Umbilical cord (tissue), 2 donors: ENCODE measurements around the gene SPACA5. TPM values are rescaled to one million over a fixed set of nuclear protein-coding genes. Genes with fewer than 3 reads are reported as not detected.
"Not testable (repeated sequence)": the region's sequence is repeated elsewhere in the genome, so short reads cannot be mapped to it uniquely, and the experiment has no call there.

Source experiments
- DNase-seq: peaks from one replicate; pipeline ENCODE4 v3.0.0-alpha.2; 2015; ENCODE audit warnings: low spot score
- total RNA-seq: library from RNA; depleted of rRNA; stranded (reverse); fragments of >200 nt; gene quantifications from one replicate; pipeline ENCODE4 v1.2.3, GENCODE V29; 2014; ENCODE audit warnings: low replicate concordance; ENCODE audit not compliant: insufficient read depth

SPACA5 gene
- total RNA-seq, 1 donor from 2014 or later, result not detected

DNA sequence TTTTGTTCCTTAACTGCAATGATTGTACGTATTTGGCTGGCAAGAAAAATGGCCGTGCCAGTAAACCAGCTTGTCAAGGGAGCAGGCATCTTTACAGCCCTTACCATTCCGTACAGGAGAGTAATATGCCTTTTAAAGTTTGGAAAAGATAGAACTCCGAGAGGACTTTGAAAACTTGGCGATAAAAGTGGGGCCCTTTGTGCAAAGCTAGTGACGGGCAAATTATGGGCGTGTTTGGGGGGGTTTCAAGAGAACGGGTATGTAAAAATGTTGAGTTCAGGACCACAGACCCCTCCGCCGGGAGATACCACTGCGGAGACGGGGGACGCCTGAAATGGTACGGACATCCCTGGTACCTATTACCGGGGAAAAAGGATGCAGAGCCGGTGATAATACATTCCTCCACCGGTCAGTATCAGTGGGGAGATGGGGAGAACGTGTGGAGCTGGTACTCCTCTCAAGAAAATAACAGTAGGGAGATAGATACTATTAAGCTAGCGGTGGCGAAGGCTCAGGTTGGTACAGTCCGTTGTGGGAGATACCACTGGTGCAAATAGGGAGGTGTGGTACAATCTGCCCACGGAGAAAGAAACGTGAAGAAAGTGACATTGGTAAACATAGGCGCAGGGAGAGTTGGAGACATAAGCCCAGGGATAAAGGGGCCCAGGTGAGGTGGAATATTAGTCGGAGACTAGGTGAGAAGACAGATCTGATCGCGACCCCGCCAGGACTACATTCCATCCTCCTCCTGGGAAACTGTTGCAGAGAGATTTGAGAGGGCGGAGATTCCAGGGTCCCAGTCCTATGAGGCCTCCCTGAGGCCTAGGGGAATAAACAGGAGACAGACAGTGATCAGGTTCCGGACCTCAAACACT, 14.5 kb downstream of the SPACA5 start:
- DNase-seq, result peak; percentile 89

GRCh38 chrX:48022100-48022499, 15.3 kb downstream of the SPACA5 start:
- DNase-seq, result no peak

DNA sequence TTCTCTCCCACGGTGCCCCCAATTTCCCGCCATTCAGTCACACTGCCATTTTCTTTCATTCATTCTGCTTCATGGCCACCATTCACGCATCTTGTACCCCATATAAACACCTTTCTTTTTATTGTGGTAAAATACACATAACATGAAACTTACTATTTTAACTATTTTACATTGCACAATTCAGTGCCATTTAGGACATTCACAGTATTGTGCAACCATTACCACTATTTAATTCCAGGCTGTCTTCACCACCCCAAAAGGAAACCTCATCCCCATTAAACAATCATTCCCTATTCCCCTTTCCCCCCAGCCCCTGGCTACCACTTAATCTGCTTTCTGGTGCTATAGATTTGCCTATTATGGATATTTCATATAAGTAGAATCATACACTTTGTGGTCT, 15.9 kb downstream of the SPACA5 start:
- no peak for DNase-seq

GRCh38 chrX:48025561-48025960, 18.8 kb downstream of the SPACA5 start:
- DNase-seq, result peak; percentile 68

DNA sequence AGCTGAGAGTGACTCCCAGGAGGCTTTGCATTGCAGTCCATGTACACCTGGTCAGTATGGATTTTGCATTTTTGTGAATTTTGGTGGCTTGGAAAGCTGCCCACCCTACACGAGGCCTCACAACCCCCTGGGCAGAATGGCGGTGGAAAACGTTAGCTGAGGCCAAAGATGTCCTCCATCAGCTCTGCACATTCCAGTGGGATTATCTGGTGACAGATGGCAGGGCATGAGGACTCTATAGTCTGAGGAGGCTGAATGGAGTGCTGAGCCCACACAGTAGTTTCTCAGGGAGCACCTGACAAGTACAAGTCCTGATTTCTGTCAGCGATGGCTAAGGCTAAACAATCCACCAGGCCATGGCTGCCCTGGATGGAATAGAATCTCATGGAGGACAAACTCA, 20.8 kb downstream of the SPACA5 start:
- not testable (repeated sequence) for DNase-seq

- no peak for DNase-seq
These were observed 21.3 kb downstream of the SPACA5 start for GRCh38 chrX:48028091-48028490.

DNA sequence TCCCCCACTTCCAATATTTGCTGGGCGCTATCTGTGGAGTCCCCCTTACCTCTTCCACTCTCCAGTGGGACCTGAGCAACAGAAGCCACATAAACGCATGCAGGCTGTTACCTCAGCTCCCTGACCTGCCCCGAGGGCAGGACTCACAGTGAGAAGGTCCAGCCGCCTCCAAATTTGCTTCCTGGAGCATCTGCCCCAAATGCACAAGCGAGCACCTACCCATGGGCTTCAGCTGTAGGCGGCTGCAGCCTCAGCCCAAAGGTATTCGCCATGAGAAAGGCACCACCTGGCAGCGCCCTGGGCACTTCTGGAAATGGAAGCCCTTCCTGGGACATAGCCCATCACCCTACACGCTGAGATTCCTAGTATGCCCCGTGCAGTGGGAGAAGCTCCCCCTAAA, 23.4 kb downstream of the SPACA5 start:
- no peak for DNase-seq

GRCh38 chrX:48030641-48031173, 23.9 kb downstream of the SPACA5 start:
- DNase-seq, result not testable (repeated sequence)

- peak; percentile 68 for DNase-seq
These were observed 29.1 kb downstream of the SPACA5 start for GRCh38 chrX:48035891-48036290.

DNA sequence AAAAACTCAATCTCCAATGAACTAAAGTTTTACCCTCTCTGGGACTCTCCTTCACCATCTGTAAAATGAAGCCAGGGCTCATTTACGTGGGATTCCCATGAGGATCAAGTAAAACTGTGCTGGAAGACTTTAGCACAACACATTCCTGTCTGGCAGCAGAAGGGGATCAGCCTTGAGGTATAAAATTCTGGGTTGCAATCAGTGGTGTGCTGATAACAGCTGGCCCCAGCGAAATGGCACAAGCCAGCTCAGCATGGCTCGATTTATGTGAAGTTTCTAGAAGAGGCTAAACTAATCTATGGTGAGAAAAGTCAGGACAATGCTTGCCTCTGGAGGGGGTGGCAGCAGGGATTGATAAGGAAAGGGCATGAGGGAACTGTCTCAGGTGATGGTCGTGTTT, 36.3 kb downstream of the SPACA5 start:
- peak; percentile 34 for DNase-seq

GRCh38 chrX:48045410-48046311, 38.9 kb downstream of the SPACA5 start:
- peak; percentile 90 for DNase-seq

GRCh38 chrX:48046846-48047245, 40.1 kb downstream of the SPACA5 start:
- no peak for DNase-seq

DNA sequence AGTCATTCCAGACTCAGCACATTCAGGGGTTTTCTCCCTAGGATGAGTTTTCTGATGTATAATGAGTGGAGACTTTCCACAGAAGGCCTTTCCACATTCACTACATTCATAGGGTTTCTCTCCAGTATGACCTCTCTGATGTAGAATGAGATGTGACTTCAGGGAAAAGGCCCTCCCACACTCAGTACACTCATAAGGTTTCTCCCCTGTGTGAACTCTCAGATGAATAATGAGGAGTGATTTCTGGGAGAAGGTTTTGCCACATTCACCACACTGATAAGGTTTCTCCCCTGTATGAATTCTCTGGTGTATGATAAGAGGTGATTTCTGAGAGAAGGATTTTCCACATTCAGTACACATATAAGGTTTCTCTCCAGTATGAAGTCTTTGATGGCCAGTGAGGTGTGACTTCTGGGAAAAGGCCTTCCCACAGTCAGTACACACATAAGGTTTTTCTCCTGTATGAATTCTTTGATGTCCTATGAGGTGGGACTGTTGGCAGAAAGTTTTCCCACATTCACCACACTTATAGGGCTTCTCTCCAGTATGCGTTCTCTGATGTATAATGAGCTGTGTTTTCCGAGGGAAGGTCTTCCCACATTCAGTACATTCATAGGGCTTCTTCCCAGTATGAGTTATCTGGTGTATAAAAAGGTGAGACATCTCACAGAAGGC, 52.0 kb downstream of the SPACA5 start:
- no peak for DNase-seq

DNA sequence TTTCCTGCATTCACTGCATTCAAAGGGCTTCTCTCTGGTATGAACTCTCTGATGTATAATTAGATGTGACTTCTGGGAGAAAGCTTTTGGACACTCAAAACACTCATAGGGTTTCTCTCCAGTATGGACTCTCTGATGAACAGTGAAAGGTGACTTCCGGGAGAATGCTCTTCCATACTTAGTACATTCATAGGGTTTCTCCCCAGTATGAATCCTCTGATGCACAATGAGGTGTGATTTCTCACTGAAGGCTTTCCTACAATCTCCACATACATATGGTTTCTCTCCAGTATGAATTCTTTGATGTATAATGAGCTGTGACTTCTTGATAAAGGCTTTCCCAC, 52.5 kb downstream of the SPACA5 start:
- no peak for DNase-seq

Other genes with a start within 250 kb of the SPACA5 start
- gene ZNF81, start 170.1 kb upstream of the SPACA5 start, total RNA-seq, result 7.5 TPM
- gene ZNF182, start 3.0 kb upstream of the SPACA5 start, total RNA-seq, result 5.1 TPM
- gene ZNF630, start 64.7 kb downstream of the SPACA5 start, total RNA-seq, result 5.1 TPM
- not detected for gene SPACA5B, start 123.6 kb downstream of the SPACA5 start, total RNA-seq
- gene SSX5, start 189.8 kb downstream of the SPACA5 start, total RNA-seq, result not detected
- gene SSX1, start 248.4 kb downstream of the SPACA5 start, total RNA-seq, result not detected